A549 (cell line): Measurements from ENCODE around the gene TEX12. TPM values are rescaled to one million over a fixed set of nuclear protein-coding genes. Genes with fewer than 3 reads are reported as not detected.
A peak's percentile ranks its signal among the peaks of the same experiment; 100 is the strongest.

Experiments
- ATAC-seq, 2 experiments: fragments of 200-7000 bp in 1 of 2; fragments of >200 bp in 1 of 2; cut with Nextera tagmentation in 1 of 2; cut with Tn5 transposase in 1 of 2; 3 replicates each; pipeline versions ENCODE4 v1.8.0 to v1.9.1; 2018 to 2020; ENCODE audit warnings: mild to moderate bottlenecking in 1 of 2, moderate library complexity in 1 of 2
- CTCF ChIA-PET: fragments of 300-600 bp; sonication (Branson Sonifier 250); formaldehyde crosslinking; extraction: SDS; loops from one replicate; lab custom pipeline; 2021; ENCODE audit warnings: antibody characterized with exemption, inconsistent platforms; lab: Yijun Ruan, JAX
- POLR2A ChIA-PET: fragments of 350-600 bp; formaldehyde crosslinking; extraction: SDS; loops from one replicate; lab custom pipeline; 2021; ENCODE audit warnings: antibody characterized with exemption, inconsistent platforms; lab: Yijun Ruan, JAX
- DNase-seq, 2 experiments: peaks; one replicate each; pipeline versions ENCODE4 v3.0.0 to v3.0.0-alpha.2; 2011 to 2016; ENCODE audit warnings: low read depth in 1 of 2, low spot score in 1 of 2
- FAIRE-seq: peaks from 2 replicates; lab custom pipeline; 2011; peaks lifted over from hg19 to GRCh38; lab: Jason Lieb, UNC
- H3K27ac ChIP-seq, 2 experiments: fragments of >200 bp; sonication (Bioruptor Twin); formaldehyde crosslinking; 3 replicates each; pipeline ENCODE4 v1.5.1; 2016 to 2017
- H3K4me1 ChIP-seq: fragments of >200 bp; sonication (Bioruptor Twin); formaldehyde crosslinking; 3 replicates; pipeline ENCODE4 v1.6.1; 2016
- H3K4me2 ChIP-seq: fragments of >200 bp; sonication (Bioruptor Twin); formaldehyde crosslinking; 3 replicates; pipeline ENCODE4 v1.6.1; 2016
- H3K4me3 ChIP-seq: fragments of >200 bp; sonication (Bioruptor Twin); formaldehyde crosslinking; 3 replicates; pipeline ENCODE4 v1.5.1; 2016
- H3K9me3 ChIP-seq: fragments of >200 bp; sonication (Bioruptor Twin); formaldehyde crosslinking; 3 replicates; pipeline ENCODE4 v1.6.1; 2016
- BHLHE40 ChIP-seq: IDR thresholded peaks from 2 replicates; pipeline ENCODE4 v1.6.1; 2012; ENCODE audit warnings: low read depth, low read length, inconsistent platforms
- CHD2 ChIP-seq: fragments of 150-350 bp; IDR thresholded peaks from 2 replicates; pipeline ENCODE4 v1.6.1; 2014; ENCODE audit warnings: low read length; ENCODE audit not compliant: partially characterized antibody
- EP300 ChIP-seq, 2 experiments: fragments of >200 bp; sonication (Bioruptor Twin); formaldehyde crosslinking; IDR thresholded peaks; 2 replicates in 1 of 2; 3 replicates in 1 of 2; pipeline ENCODE4 v1.6.1; 2016 to 2017
- ESRRA ChIP-seq: fragments of 150-350 bp; IDR thresholded peaks from 2 replicates; pipeline ENCODE4 v1.6.1; 2014; ENCODE audit warnings: mild to moderate bottlenecking, low read length, borderline replicate concordance
- FOSL2 ChIP-seq, 2 experiments: fragments of 450-650 bp in 1 of 2; fragments of >200 bp in 1 of 2; sonication (Bioruptor Twin) in 1 of 2; formaldehyde crosslinking; IDR thresholded peaks; 2 replicates each; pipeline versions ENCODE4 v1.5.0 to v1.6.1; 2016 to 2020; ENCODE audit warnings: mild to moderate bottlenecking in 1 of 2, moderate library complexity in 1 of 2
- HEYL ChIP-seq: fragments of 250-450 bp; sonication (Bioruptor Pico); IDR thresholded peaks from 2 replicates; pipeline ENCODE4 v1.8.0; 2021; ENCODE audit warnings: mild to moderate bottlenecking, moderate library complexity
- HOXB13 ChIP-seq: fragments of 250-450 bp; sonication (Bioruptor Pico); IDR thresholded peaks from 2 replicates; pipeline ENCODE4 v1.5.0; 2020; ENCODE audit warnings: low read depth, mild to moderate bottlenecking, moderate library complexity
- JUN ChIP-seq, 2 experiments: fragments of >200 bp; sonication (Bioruptor Twin); formaldehyde crosslinking; IDR thresholded peaks; 2 replicates in 1 of 2; 3 replicates in 1 of 2; pipeline ENCODE4 v1.6.1; 2016 to 2017
- MAFK ChIP-seq: fragments of 450-650 bp; IDR thresholded peaks from 2 replicates; pipeline ENCODE4 v1.6.1; 2014; ENCODE audit not compliant: partially characterized antibody
- MAZ ChIP-seq: fragments of 150-350 bp; IDR thresholded peaks from 2 replicates; pipeline ENCODE4 v1.6.1; 2014; ENCODE audit warnings: antibody characterized with exemption, low read depth, low read length, borderline replicate concordance
- MYC ChIP-seq: IDR thresholded peaks from 2 replicates; pipeline ENCODE4 v1.6.1; 2012; ENCODE audit warnings: mild to moderate bottlenecking, inconsistent platforms, low read length, improper control_type of control experiment, borderline replicate concordance
- POLR2A ChIP-seq: IDR thresholded peaks from 2 replicates; pipeline ENCODE4 v1.6.1; 2012; ENCODE audit warnings: mild to moderate bottlenecking, low read length
- RAD21 ChIP-seq, 2 experiments: fragments of >200 bp in 1 of 2; sonication (Bioruptor Twin) in 1 of 2; formaldehyde crosslinking in 1 of 2; IDR thresholded peaks in 1 of 2; conservative IDR thresholded peaks in 1 of 2; 2 replicates in 1 of 2; 3 replicates in 1 of 2; pipeline ENCODE4 v1.6.1; 2012 to 2018; ENCODE audit warnings: inconsistent platforms in 1 of 2
- RARB ChIP-seq: fragments of 250-450 bp; sonication (Bioruptor Pico); IDR thresholded peaks from 2 replicates; pipeline ENCODE4 v1.8.0; 2021; ENCODE audit warnings: mild to moderate bottlenecking, moderate library complexity
- RNF2 ChIP-seq: fragments of 200-600 bp; sonication (generic); IDR thresholded peaks from 2 replicates; pipeline ENCODE4 v1.6.1; 2016; ENCODE audit warnings: low read depth, mild to moderate bottlenecking, antibody characterized with exemption, moderate library complexity, borderline replicate concordance
- TFCP2L1 ChIP-seq: fragments of 250-450 bp; sonication (Bioruptor Pico); IDR thresholded peaks from 2 replicates; pipeline ENCODE4 v1.5.0; 2021; ENCODE audit warnings: mild to moderate bottlenecking
- TP53 ChIP-seq: fragments of 250-450 bp; sonication (Bioruptor Pico); IDR thresholded peaks from 2 replicates; pipeline ENCODE4 v1.5.0; 2021; ENCODE audit warnings: mild to moderate bottlenecking, moderate library complexity
- WGBS: methylation state at CpG from one replicate; pipeline ENCODE4 v1.1.6; 2017; ENCODE audit errors: missing lambda C conversion rate; 5-methylcytosine and 5-hydroxymethylcytosine counted together
- polyA minus RNA-seq: library from RNA; depleted of rRNA, polyadenylated mRNA; stranded (reverse); fragments of >200 nt; gene quantifications from 2 replicates; pipeline ENCODE4 v1.2.3, GENCODE V29; 2011; rRNA and poly(A)+ RNA removed
- polyA plus RNA-seq, 4 experiments: library from polyadenylated mRNA; depleted of rRNA in 3 of 4; stranded (reverse); fragments of >200 nt; fragmentation: RNase III in 1 of 4; extraction: RNeasy Plus Mini Kit Qiagen cat#74134 plus additional on column Dnase treatment in 1 of 4; gene quantifications; 2 replicates in 3 of 4; 3 replicates in 1 of 4; pipeline ENCODE4 v1.2.3, GENCODE V29; 2011 to 2017
- TF ChIP-seq, protein P1 (sequence below): fragments of >200 bp; sonication (Bioruptor Twin); formaldehyde crosslinking; IDR thresholded peaks from 3 replicates; pipeline ENCODE4 v1.6.1; 2016
- TF ChIP-seq, protein P2 (sequence below): fragments of 250-450 bp; sonication (Bioruptor Pico); IDR thresholded peaks from 2 replicates; pipeline ENCODE4 v1.5.0; 2021; ENCODE audit warnings: mild to moderate bottlenecking, moderate library complexity, borderline replicate concordance
- TF ChIP-seq, protein P3 (sequence below): fragments of 250-450 bp; sonication (Bioruptor Pico); IDR thresholded peaks from 2 replicates; pipeline ENCODE4 v1.5.0; 2020; ENCODE audit warnings: low read depth, mild to moderate bottlenecking, moderate library complexity
- TF ChIP-seq, protein P4 (sequence below): fragments of 150-350 bp; IDR thresholded peaks from 2 replicates; pipeline ENCODE4 v1.6.1; 2014; ENCODE audit warnings: low read depth, mild to moderate bottlenecking, low read length
- TF ChIP-seq, protein P5 (sequence below): fragments of 450-650 bp; IDR thresholded peaks from 2 replicates; pipeline ENCODE4 v1.6.1; 2014; ENCODE audit warnings: antibody characterized with exemption

The TEX12 gene, protein sequence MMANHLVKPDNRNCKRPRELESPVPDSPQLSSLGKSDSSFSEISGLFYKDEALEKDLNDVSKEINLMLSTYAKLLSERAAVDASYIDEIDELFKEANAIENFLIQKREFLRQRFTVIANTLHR
- polyA plus RNA-seq (2011; rRNA removed), result not detected in 2 replicates
- polyA plus RNA-seq (2012; cell fraction: cytosol; rRNA removed), result not detected in 2 replicates
- not detected in 2 replicates for polyA plus RNA-seq (2012; cell fraction: nucleus; rRNA removed)
- polyA plus RNA-seq (2017; fragmentation: RNase III; extraction: RNeasy Plus Mini Kit Qiagen cat#74134 plus additional on column Dnase treatment), result not detected in 3 replicates
- not detected in 2 replicates for polyA minus RNA-seq

DNA sequence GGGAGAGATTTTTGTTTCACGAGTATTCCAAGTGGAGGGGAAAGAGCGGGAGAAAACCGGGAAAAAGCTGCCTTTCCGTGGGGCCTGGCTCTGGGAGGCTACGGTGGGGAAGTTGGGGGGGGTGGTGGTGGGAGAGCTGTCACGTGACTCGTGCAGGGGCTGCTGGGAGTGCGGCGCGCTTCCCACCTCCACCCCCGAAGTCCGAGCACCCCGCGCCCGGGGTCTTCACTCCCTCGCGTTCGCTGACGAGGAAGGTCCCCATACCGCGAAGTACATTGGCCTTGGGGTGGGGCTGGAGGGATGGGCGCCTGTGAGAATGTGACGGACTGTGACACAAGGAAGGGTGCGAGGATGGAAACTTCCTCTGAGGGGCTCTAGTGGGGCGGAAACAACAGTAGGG lies at the start of gene TEX12:
Gene TEX12 (plus strand): TSS at position 228 of the 400 bp plus-strand sequence. CDS start 1,897 bp downstream, outside the sequence.
- H3K27ac ChIP-seq, result peak within 1 kb of the TSS; percentile 61 to 78
- POLR2A ChIA-PET, result no interaction called here
- no peaks in the 10 kb centered on the region for H3K9me3 ChIP-seq
- no peak for DNase-seq
- peaks cover 27% of the 10 kb centered on the region; the same call in 2 of the 3 replicates for H3K4me1 ChIP-seq
- WGBS, result 96% methylated on average over 24 of the region's 25 CpGs
- no peak for ATAC-seq
- H3K4me3 ChIP-seq, result no peak within 1 kb of the TSS
- no peak for TF ChIP-seq RAD21 (conservative IDR thresholded peaks at IDR 0.05 in 1 of 2, IDR thresholded peaks at IDR 0.05 in 1 of 2)
- no peak for TF ChIP-seq TFCP2L1 (CRISPR knock-in tag)
- CTCF ChIA-PET, result interaction anchor here (1.6 kb wide), 1 partner anchor 8 kb away, joined by 7 read pairs; the partner anchor contains the start of gene BCO2
- FAIRE-seq, result no peak
- peak within 1 kb of the TSS; percentile 47 for H3K4me2 ChIP-seq

DNA sequence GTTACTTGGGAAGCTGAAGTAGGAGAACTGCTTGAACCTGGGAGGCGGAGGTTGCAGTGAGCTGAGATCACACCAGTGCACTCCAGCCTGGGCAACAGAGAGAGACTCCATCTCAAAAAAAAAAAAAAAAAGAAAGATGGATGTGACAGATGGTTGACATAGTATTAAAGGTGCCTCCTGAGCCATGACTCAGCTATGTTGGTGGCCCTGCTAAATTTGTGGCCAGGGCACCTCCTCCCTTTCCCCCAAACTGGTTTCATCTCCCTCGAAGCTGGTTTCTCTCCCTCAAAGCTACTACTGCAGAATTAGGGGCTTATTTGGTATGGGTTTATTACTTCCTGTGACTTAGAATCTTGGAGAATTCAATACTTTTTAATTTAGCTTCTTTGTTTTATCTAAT lies 49.0 kb upstream of the TEX12 start:
- FAIRE-seq (no peak), DNase-seq (no peak), ATAC-seq (no peak)
- ChIA-PET POLR2A (no interaction called here), CTCF (interaction anchor here (1.1 kb wide), 1 partner anchor 57 kb away, joined by 3 read pairs; the partner anchor contains the start of gene BCO2)
- Histone ChIP-seq H3K27ac (no peak overlapping the region), H3K4me3 (no peak overlapping the region), H3K9me3 (no peaks in the 10 kb centered on the region), H3K4me2 (no peak overlapping the region), H3K4me1 (0 out of 3 replicates have a peak, but pooled peaks cover 3% of the 10 kb centered on the region)
- 68% methylated on average over 2 of the region's 2 CpGs for WGBS
- TF ChIP-seq MYC (no peak), RNF2 (no peak), JUN (IDR thresholded peaks at IDR 0.05) (no peak), HOXB13 (no peak), TP53 (CRISPR knock-in tag) (no peak), MAZ (no peak), POLR2A (no peak), EP300 (IDR thresholded peaks at IDR 0.05) (no peak), MAFK (no peak), CHD2 (no peak), RARB (CRISPR knock-in tag) (no peak), HEYL (CRISPR knock-in tag) (no peak), FOSL2 (IDR thresholded peaks at IDR 0.05) (no peak), FOSL2 (CRISPR knock-in tag; IDR thresholded peaks at IDR 0.05) (no peak), ESRRA (no peak), BHLHE40 (no peak)
- TF ChIP-seq, protein P1, sequence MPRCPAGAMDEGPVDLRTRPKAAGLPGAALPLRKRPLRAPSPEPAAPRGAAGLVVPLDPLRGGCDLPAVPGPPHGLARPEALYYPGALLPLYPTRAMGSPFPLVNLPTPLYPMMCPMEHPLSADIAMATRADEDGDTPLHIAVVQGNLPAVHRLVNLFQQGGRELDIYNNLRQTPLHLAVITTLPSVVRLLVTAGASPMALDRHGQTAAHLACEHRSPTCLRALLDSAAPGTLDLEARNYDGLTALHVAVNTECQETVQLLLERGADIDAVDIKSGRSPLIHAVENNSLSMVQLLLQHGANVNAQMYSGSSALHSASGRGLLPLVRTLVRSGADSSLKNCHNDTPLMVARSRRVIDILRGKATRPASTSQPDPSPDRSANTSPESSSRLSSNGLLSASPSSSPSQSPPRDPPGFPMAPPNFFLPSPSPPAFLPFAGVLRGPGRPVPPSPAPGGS, result no peak
- TF ChIP-seq, protein P2, sequence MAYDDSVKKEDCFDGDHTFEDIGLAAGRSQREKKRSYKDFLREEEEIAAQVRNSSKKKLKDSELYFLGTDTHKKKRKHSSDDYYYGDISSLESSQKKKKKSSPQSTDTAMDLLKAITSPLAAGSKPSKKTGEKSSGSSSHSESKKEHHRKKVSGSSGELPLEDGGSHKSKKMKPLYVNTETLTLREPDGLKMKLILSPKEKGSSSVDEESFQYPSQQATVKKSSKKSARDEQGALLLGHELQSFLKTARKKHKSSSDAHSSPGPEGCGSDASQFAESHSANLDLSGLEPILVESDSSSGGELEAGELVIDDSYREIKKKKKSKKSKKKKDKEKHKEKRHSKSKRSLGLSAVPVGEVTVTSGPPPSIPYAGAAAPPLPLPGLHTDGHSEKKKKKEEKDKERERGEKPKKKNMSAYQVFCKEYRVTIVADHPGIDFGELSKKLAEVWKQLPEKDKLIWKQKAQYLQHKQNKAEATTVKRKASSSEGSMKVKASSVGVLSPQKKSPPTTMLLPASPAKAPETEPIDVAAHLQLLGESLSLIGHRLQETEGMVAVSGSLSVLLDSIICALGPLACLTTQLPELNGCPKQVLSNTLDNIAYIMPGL (CRISPR knock-in tag), result no peak
- TF ChIP-seq, protein P3, sequence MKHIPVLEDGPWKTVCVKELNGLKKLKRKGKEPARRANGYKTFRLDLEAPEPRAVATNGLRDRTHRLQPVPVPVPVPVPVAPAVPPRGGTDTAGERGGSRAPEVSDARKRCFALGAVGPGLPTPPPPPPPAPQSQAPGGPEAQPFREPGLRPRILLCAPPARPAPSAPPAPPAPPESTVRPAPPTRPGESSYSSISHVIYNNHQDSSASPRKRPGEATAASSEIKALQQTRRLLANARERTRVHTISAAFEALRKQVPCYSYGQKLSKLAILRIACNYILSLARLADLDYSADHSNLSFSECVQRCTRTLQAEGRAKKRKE (CRISPR knock-in tag), result no peak
- TF ChIP-seq, protein P4, sequence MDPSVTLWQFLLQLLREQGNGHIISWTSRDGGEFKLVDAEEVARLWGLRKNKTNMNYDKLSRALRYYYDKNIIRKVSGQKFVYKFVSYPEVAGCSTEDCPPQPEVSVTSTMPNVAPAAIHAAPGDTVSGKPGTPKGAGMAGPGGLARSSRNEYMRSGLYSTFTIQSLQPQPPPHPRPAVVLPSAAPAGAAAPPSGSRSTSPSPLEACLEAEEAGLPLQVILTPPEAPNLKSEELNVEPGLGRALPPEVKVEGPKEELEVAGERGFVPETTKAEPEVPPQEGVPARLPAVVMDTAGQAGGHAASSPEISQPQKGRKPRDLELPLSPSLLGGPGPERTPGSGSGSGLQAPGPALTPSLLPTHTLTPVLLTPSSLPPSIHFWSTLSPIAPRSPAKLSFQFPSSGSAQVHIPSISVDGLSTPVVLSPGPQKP, result no peak
- TF ChIP-seq, protein P5, sequence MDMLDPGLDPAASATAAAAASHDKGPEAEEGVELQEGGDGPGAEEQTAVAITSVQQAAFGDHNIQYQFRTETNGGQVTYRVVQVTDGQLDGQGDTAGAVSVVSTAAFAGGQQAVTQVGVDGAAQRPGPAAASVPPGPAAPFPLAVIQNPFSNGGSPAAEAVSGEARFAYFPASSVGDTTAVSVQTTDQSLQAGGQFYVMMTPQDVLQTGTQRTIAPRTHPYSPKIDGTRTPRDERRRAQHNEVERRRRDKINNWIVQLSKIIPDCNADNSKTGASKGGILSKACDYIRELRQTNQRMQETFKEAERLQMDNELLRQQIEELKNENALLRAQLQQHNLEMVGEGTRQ, result no peak
